ENCODE data around the gene HOXC10.

HOXC10 gene

DNA sequence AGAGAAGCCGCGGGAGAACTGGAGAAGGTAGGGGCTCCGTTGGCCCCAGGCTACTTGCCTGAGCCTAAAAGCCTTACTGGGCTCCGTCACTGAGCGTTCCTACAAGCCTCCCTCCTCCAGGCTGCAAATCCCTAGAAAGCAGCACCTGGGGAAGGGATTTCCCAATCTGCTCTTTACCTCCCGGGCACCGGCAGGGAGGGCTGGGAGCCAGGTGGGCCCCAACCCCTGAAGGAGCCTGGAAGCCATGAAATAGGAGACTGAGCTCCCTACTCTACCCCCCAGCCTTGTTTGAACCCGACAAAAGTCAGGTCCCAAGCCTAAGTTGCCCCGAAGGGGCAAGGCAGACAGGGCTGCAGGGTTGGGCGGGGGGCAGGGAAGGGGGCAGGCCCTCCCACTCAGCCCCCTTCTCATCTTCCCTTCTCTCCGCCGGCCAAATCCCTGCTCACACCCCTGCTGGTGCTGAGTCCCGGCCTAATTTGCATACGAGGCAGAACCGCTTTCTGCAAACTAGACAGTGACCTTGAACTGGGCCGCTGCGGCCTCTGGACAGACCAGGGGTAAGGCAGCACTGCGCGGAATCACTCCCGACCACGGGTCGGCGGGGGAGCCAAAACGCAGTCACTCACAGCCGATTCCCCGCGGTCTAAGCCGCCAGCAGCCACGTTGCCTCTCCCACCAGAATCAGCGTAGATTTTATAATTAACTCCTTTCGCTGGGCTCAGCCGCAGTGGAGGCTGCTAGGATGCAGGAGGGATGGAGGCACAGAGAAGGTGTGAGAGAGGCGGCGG, 34.0 kb upstream of the HOXC10 start:
- no peak overlapping the region for H3K4me3 ChIP-seq (replicated peaks; ENCODE audit: low read depth, low read length)
- TF ChIP-seq, protein P1, sequence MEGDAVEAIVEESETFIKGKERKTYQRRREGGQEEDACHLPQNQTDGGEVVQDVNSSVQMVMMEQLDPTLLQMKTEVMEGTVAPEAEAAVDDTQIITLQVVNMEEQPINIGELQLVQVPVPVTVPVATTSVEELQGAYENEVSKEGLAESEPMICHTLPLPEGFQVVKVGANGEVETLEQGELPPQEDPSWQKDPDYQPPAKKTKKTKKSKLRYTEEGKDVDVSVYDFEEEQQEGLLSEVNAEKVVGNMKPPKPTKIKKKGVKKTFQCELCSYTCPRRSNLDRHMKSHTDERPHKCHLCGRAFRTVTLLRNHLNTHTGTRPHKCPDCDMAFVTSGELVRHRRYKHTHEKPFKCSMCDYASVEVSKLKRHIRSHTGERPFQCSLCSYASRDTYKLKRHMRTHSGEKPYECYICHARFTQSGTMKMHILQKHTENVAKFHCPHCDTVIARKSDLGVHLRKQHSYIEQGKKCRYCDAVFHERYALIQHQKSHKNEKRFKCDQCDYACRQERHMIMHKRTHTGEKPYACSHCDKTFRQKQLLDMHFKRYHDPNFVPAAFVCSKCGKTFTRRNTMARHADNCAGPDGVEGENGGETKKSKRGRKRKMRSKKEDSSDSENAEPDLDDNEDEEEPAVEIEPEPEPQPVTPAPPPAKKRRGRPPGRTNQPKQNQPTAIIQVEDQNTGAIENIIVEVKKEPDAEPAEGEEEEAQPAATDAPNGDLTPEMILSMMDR (IDR thresholded peaks at IDR 0.05; ENCODE audit: low read depth, low read length, missing control alignments) = no peak
- DNase-seq (ENCODE audit: extremely low read depth, low read depth) = no peak

DNA sequence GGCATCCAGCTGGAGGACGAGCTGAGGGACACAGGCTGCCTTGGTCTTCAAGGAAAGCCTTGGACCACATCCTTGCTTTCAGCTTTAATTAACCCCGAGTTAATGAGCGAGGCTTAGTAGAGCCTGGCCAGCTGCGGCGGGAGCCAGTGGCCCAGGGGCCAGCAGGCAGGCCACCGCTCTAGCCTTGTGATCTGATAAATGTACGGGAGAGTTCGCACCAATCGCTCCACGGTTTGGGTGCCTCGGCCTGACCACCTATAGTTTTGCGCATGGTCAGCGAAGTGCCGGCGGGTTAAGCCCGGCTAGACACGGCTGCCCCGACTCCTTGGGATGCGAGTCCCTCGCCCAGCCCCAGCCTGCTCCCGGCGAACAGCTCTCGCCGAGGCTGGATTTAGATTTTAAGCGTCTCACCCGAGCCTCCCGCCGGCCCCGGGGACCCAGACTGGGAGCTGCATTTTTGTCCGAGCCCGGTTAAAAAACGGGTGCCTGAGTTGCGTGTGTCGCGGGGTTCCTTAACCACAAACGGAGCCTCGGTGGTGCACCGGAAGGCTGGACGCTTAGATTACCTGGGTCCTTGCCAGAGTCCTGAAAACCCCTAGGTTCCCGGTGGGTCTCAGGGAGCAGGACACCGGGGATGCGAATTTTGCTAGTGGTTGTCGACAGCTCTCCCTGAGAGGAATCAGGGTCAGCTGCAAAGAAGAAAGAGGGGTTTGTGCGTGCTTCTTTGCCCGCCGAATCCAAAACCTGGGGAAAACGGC, 33.2 kb upstream of the HOXC10 start:
- H3K4me3 ChIP-seq (replicated peaks; ENCODE audit: low read depth, low read length) = no peak overlapping the region
- DNase-seq (ENCODE audit: extremely low read depth, low read depth) = no peak
- TF ChIP-seq, protein P1 (IDR thresholded peaks at IDR 0.05; ENCODE audit: low read depth, low read length, missing control alignments) = no peak

DNA sequence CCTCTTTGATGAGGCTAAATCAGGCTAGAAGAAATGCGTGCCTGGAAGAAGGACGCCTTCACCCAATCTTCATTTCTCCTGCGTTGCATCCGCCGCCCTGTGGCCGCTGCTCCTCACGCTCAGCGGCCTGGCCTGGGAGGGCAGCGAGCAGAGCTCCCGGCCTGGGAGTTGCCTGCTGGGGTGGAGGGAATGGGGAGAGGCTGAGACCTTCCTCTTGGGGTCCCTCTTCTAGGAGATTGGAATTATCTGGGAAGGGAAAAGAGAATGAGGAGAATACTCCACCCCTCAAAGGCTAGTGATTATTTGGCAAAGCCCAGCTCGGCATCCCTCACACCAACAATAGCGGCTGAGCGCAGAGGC, 32.6 kb upstream of the HOXC10 start:
- DNase-seq (ENCODE audit: extremely low read depth, low read depth) = no peak
- no peak overlapping the region for H3K4me3 ChIP-seq (replicated peaks; ENCODE audit: low read depth, low read length)
- TF ChIP-seq, protein P1 (IDR thresholded peaks at IDR 0.05; ENCODE audit: low read depth, low read length, missing control alignments) = no peak

DNA sequence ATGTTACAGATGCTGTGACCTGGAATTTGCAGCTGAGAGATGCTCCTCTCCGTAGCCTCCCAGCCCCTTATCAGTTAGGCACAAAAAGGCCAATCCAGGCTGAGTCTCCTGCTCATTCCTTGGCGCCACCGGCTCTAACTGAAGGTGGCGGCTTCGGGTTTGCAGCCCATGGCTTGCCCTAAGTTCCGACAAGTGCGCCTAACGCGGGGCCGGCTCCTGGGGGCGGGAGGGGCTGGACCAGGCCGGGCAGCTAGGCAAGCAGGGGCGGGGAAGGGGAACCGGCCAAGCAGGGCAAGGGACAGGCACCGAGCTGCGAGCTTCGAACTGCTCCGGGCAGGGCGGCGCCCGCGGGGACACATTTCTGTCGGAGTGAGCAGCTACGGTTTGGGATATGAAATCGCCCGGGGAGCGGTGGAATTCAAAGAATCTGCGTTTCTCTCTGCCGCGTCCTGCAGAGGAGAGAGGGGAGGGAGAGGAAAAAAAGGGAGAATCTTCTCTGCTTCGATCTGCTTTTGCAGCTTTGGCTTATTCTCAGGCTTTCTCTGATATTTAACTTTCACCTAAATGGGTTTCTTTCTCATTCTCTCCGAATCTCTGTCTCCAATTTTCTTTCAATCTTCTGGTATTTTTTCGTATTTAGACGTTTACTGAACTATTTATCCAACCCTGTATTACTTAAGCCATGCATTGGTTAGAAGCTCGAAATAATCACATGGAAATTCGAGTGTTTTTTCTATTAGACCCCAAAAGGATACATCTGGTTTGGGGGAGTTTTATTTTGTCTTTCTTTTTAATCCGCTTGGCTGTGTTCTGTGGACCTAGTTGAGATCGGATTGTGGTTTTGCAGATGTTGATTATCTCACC, 31.8 kb upstream of the HOXC10 start:
- TF ChIP-seq, protein P1 (IDR thresholded peaks at IDR 0.05; ENCODE audit: low read depth, low read length, missing control alignments) = no peak
- H3K4me3 ChIP-seq (replicated peaks; ENCODE audit: low read depth, low read length) = no peak overlapping the region
- DNase-seq (ENCODE audit: extremely low read depth, low read depth) = no peak

DNA sequence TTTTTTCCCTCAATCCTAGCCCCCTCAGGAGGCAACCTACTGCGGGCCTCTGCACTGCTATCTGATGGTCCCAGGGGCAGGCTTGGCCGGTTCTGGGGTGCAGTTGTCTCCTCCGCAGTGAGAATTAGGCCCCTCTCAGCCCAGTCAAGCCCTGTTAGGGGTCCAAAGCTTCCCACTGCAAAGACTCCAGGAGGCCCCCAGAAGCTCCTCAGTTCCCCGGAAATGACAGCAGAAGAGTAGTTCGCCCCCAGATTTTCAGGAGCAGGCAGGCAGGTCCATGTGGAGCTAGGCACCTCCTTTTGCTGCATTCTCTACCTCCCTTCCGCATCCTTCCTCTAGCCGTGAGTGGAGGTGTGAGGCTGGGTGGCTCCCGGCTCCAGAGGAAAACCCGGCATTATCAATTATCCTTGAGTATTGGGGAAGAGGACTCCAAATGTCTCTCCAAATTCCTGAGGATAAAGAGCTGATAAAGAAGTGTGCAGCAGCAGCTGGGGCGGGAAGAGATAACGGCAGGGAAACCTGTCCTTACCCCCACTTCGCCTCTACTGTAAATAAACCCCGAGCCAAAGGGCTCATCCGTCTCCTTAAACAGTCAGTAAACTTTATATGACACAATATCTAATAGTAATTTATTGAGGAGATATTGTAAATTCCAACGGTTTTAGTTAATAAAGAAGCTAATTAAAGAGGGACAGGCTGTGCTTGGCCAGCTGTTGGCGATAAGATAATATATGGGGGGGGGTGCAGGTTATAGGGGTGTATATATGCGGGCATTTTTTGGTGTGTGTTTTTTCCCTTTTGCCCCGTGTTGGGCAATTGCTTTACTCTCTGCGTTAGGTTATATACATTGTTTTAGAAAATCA, 30.9 kb upstream of the HOXC10 start:
- no peak for DNase-seq (ENCODE audit: extremely low read depth, low read depth)
- TF ChIP-seq, protein P1 (IDR thresholded peaks at IDR 0.05; ENCODE audit: low read depth, low read length, missing control alignments) = no peak

DNA sequence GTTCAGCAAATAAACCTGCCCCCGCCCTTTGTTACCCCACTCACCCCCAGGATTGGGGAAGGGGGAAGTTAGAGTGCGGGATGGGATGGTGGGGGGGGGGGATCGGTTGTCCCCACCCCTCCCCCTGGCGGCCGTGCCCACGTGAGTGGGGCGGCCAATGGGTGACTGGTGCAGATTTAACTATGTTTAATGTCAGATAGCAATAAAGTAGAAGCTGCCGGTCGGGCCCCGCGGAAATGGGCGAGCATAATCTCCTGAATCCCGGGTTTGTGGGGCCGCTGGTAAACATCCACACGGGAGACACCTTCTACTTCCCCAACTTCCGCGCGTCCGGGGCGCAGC, 30.3 kb upstream of the HOXC10 start, which contains the start of gene HOXC12:
TSS of gene HOXC12 (plus strand) at position 210 of the 342 bp plus-strand sequence. CDS start at position 237, 27 bp downstream.
- TF ChIP-seq, protein P1 (IDR thresholded peaks at IDR 0.05; ENCODE audit: low read depth, low read length, missing control alignments) = no peak
- no peak for DNase-seq (ENCODE audit: extremely low read depth, low read depth)
- no peak within 1 kb of the TSS for H3K4me3 ChIP-seq (replicated peaks; ENCODE audit: low read depth, low read length)

More for the DNA sequence above, 30.9 kb upstream of the HOXC10 start:
- no peak overlapping the region for H3K4me3 ChIP-seq (replicated peaks; ENCODE audit: low read depth, low read length)
